Measurements from ENCODE around the gene ITIH6.

Gene ITIH6

GRCh38 chrX:54808605-54809483, 10.8 kb upstream of the ITIH6 start (continued):
- TF ChIP-seq, protein P1, sequence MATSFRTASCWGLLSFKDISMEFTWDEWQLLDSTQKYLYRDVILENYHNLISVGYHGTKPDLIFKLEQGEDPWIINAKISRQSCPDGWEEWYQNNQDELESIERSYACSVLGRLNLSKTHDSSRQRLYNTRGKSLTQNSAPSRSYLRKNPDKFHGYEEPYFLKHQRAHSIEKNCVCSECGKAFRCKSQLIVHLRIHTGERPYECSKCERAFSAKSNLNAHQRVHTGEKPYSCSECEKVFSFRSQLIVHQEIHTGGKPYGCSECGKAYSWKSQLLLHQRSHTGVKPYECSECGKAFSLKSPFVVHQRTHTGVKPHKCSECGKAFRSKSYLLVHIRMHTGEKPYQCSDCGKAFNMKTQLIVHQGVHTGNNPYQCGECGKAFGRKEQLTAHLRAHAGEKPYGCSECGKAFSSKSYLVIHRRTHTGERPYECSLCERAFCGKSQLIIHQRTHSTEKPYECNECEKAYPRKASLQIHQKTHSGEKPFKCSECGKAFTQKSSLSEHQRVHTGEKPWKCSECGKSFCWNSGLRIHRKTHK (tag by site-specific recombination; IDR thresholded peaks at IDR 0.05), result no peak

DNA sequence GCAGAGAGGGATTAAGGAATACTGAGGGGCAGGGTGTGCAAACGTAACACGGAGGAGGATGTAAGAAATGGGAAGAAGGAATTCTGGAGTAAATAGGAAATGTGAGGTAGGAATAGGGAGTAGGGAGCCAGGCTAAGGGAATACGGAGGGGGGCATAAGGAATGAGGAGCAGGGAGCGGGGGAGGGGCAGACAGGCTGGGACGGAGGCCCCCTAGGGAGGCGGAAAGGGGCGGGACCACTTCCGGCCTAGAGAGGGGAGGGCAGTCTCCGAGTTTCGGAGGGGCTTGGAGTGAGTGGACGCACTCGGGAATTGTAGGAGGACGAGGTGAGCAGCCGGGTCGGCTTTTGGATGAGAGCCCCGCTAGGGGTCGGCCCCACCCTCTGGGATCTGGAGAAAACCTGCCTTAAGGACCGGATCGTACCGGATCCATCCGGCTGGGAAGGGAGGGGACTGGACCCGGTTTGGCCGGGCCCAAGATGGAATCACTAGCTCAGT, 10.1 kb upstream of the ITIH6 start:
- CTCF ChIA-PET, result interaction anchor here (0.7 kb wide), 1 partner anchor 169 kb away, joined by 3 read pairs; no protein-coding TSS in a partner anchor
- no peaks in the 10 kb centered on the region for H3K4me1 ChIP-seq (ENCODE audit: control insufficient read depth, insufficient read depth, low read length)
- H3K36me3 ChIP-seq (ENCODE audit: control insufficient read depth in 2 of 2, insufficient read depth in 1 of 2, low read length in 2 of 2), result peaks cover 0 to 41% of the 10 kb centered on the region in 2 experiments; a peak in 2 of 3 replicates
- POLR2A ChIA-PET, result interaction anchor here (1.0 to 2.7 kb wide), 6 partner anchors 9 to 763 kb away, joined by 3 to 14 read pairs (median 6); partner anchors contain the start of genes APEX2 and PHF8
- no peaks in the 10 kb centered on the region for H3K9me3 ChIP-seq (ENCODE audit: control insufficient read depth, insufficient read depth, low read depth, low read length)
- peak overlapping the region; percentile 52 for H3K4me3 ChIP-seq (ENCODE audit: low read depth, low read length)
- peak overlapping the region; percentile 84 for H3K27ac ChIP-seq (ENCODE audit: extremely low read depth, low read depth, low read length)
- TF ChIP-seq ZNF610 (tag by site-specific recombination; IDR thresholded peaks at IDR 0.05; ENCODE audit: borderline replicate concordance) (0 out of 2 replicates have a peak, but pooled peaks have one; percentile 8), SALL2 (tag by site-specific recombination; IDR thresholded peaks at IDR 0.05; ENCODE audit: borderline replicate concordance) (no peak), ZNF202 (tag by site-specific recombination; IDR thresholded peaks at IDR 0.05; ENCODE audit: borderline replicate concordance) (no peak), ZNF596 (tag by site-specific recombination; IDR thresholded peaks at IDR 0.05) (no peak), ZBTB11 (tag by site-specific recombination; conservative IDR thresholded peaks at IDR 0.05; ENCODE audit: low read depth) (peak; percentile 77), PRDM10 (tag by site-specific recombination; IDR thresholded peaks at IDR 0.05) (no peak), ZNF148 (tag by site-specific recombination; IDR thresholded peaks at IDR 0.05; ENCODE audit: borderline replicate concordance) (no peak), ZFP69B (tag by site-specific recombination; IDR thresholded peaks at IDR 0.05) (0 out of 2 replicates have a peak, but pooled peaks have one; percentile 79), ZNF544 (tag by site-specific recombination; IDR thresholded peaks at IDR 0.05) (no peak), ZNF837 (tag by site-specific recombination; IDR thresholded peaks at IDR 0.05) (no peak), ZNF394 (tag by site-specific recombination; IDR thresholded peaks at IDR 0.05; ENCODE audit: borderline replicate concordance) (peak; percentile 25; the same call in 1 of the 2 replicates), ZNF768 (tag by site-specific recombination; IDR thresholded peaks at IDR 0.05) (no peak), KLF7 (tag by site-specific recombination; IDR thresholded peaks at IDR 0.05; ENCODE audit: borderline replicate concordance) (peak; percentile 57; the same call in 1 of the 2 replicates), ZNF239 (tag by site-specific recombination; IDR thresholded peaks at IDR 0.05) (no peak)
- TF ChIP-seq, protein P2, sequence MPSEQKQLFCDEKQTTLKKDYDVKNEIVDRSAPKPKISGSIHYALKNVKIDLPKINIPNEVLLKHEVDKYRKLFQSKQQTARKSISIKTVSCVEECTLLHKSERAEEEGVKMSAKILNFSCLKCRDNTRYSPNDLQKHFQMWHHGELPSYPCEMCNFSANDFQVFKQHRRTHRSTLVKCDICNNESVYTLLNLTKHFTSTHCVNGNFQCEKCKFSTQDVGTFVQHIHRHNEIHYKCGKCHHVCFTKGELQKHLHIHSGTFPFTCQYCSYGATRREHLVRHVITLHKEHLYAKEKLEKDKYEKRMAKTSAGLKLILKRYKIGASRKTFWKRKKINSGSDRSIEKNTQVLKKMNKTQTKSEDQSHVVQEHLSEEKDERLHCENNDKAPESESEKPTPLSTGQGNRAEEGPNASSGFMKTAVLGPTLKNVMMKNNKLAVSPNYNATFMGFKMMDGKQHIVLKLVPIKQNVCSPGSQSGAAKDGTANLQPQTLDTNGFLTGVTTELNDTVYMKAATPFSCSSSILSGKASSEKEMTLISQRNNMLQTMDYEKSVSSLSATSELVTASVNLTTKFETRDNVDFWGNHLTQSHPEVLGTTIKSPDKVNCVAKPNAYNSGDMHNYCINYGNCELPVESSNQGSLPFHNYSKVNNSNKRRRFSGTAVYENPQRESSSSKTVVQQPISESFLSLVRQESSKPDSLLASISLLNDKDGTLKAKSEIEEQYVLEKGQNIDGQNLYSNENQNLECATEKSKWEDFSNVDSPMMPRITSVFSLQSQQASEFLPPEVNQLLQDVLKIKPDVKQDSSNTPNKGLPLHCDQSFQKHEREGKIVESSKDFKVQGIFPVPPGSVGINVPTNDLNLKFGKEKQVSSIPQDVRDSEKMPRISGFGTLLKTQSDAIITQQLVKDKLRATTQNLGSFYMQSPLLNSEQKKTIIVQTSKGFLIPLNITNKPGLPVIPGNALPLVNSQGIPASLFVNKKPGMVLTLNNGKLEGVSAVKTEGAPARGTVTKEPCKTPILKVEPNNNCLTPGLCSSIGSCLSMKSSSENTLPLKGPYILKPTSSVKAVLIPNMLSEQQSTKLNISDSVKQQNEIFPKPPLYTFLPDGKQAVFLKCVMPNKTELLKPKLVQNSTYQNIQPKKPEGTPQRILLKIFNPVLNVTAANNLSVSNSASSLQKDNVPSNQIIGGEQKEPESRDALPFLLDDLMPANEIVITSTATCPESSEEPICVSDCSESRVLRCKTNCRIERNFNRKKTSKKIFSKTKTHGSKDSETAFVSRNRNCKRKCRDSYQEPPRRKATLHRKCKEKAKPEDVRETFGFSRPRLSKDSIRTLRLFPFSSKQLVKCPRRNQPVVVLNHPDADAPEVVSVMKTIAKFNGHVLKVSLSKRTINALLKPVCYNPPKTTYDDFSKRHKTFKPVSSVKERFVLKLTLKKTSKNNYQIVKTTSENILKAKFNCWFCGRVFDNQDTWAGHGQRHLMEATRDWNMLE (tag by site-specific recombination; conservative IDR thresholded peaks at IDR 0.05; ENCODE audit: low read depth), result 0 out of 2 replicates have a peak, but pooled peaks have one; percentile 34

Measured in HEK293 (cell line).